Transverse colon (tissue), 4 donors: ENCODE results near the gene NUP62.

Source experiments
- CTCF ChIP-seq, 5 experiments: fragments of 200-600 bp in 3 of 5; fragments of 450-650 bp in 2 of 5; sonication (generic) in 3 of 5; IDR thresholded peaks; 1 replicate in 2 of 5; 2 replicates in 3 of 5; pipeline ENCODE4 v1.5.1; 2016 to 2017; ENCODE audit warnings: antibody characterized with exemption in 5 of 5, inconsistent platforms in 3 of 5, mild to moderate bottlenecking in 2 of 5, moderate library complexity in 1 of 5
- POLR2A ChIP-seq: fragments of 450-650 bp; IDR thresholded peaks from one replicate; pipeline ENCODE4 v1.6.1; 2016; ENCODE audit warnings: antibody characterized with exemption, mild to moderate bottlenecking, moderate library complexity
- POLR2AphosphoS5 ChIP-seq, 3 donors: sonication (generic); formaldehyde crosslinking; IDR thresholded peaks; one replicate each; pipeline ENCODE4 v1.6.1; 2016; ENCODE audit warnings: antibody characterized with exemption in 3 of 3

GRCh38 chr19:49921871-49922795 is 7.2 kb downstream of the NUP62 start:
- TF ChIP-seq POLR2AphosphoS5 (IDR thresholded peaks at IDR 0.05) (no peak), CTCF (IDR thresholded peaks at IDR 0.05) (no peak), POLR2A (no peak)
